ENCODE data around the gene SFXN5. TPM values are rescaled to one million over a fixed set of nuclear protein-coding genes. Genes with fewer than 3 reads are reported as not detected.

SFXN5 gene
- polyA plus RNA-seq, 1 donor (not counting 4 experiments of a cell fraction or from before 2014, with no cell fraction given), result 6.3 TPM

- Histone ChIP-seq H3K4me1 (ENCODE audit: control insufficient read depth, extremely low read depth, insufficient read depth, low read length) (peaks cover 26% of the 10 kb centered on the region), H3K9me1 (ENCODE audit: control insufficient read depth, extremely low read depth, insufficient read depth, low read length) (no peaks in the 10 kb centered on the region), H3K9me3 (ENCODE audit: control insufficient read depth, low read depth, low read length) (no peaks in the 10 kb centered on the region), H3K9ac (ENCODE audit: control insufficient read depth, extremely low read depth, insufficient read depth, low read length) (no peak overlapping the region), H3K79me2 (ENCODE audit: control insufficient read depth, insufficient read depth, low read length) (no peaks in the 10 kb centered on the region), H3K27me3 (ENCODE audit: control insufficient read depth, extremely low read depth, insufficient read depth, low read length) (peaks cover 95% of the 10 kb centered on the region), H3K36me3 (ENCODE audit: control insufficient read depth in 2 of 2, extremely low read depth in 1 of 2, insufficient read depth in 2 of 2, low read length in 2 of 2) (no peaks in the 10 kb centered on the region), H3K4me2 (ENCODE audit: control insufficient read depth, extremely low read depth, insufficient read depth, low read depth, low read length) (no peak overlapping the region), H3K4me3 (ENCODE audit: control insufficient read depth in 2 of 3, extremely low read depth in 1 of 3, insufficient read depth in 2 of 3, low read depth in 1 of 3, low read length in 3 of 3) (no peak overlapping the region), H4K20me1 (ENCODE audit: control insufficient read depth, extremely low read depth, insufficient read depth, low read length) (peaks cover 13% of the 10 kb centered on the region), H3K27ac (ENCODE audit: control insufficient read depth, insufficient read depth, low read length) (no peak overlapping the region), H2AFZ (ENCODE audit: control insufficient read depth, low read length) (no peak overlapping the region)
- dilution Hi-C loops (cut with MboI; ENCODE audit: extremely low pct_ligation_motif_present, low sequenced_read_pairs), result no loop called here
- FAIRE-seq (no peak), DNase-seq (ENCODE audit: low read depth, low spot score) (no peak)
- no peak for TF ChIP-seq CTCF (optimal IDR thresholded peaks at IDR 0.05 in 1 of 3, IDR thresholded peaks at IDR 0.05 in 1 of 3, conservative IDR thresholded peaks at IDR 0.05 in 1 of 3; ENCODE audit: extremely low read depth in 1 of 3, insufficient read depth in 2 of 3, low read length in 3 of 3)
These were observed 150.2 kb downstream of the SFXN5 start for GRCh38 chr2:72921088-72921851.

- Histone ChIP-seq H3K9ac (ENCODE audit: control insufficient read depth, extremely low read depth, insufficient read depth, low read length) (no peak overlapping the region), H3K27ac (ENCODE audit: control insufficient read depth, insufficient read depth, low read length) (no peak overlapping the region), H3K79me2 (ENCODE audit: control insufficient read depth, insufficient read depth, low read length) (no peaks in the 10 kb centered on the region), H3K9me1 (ENCODE audit: control insufficient read depth, extremely low read depth, insufficient read depth, low read length) (no peaks in the 10 kb centered on the region), H3K9me3 (ENCODE audit: control insufficient read depth, low read depth, low read length) (no peaks in the 10 kb centered on the region), H3K4me1 (ENCODE audit: control insufficient read depth, extremely low read depth, insufficient read depth, low read length) (peaks cover 30% of the 10 kb centered on the region), H3K4me3 (ENCODE audit: control insufficient read depth in 2 of 3, extremely low read depth in 1 of 3, insufficient read depth in 2 of 3, low read depth in 1 of 3, low read length in 3 of 3) (peak overlapping the region in 1 of 3 experiments; percentile 33), H2AFZ (ENCODE audit: control insufficient read depth, low read length) (no peak overlapping the region), H3K4me2 (ENCODE audit: control insufficient read depth, extremely low read depth, insufficient read depth, low read depth, low read length) (peak overlapping the region; percentile 54), H3K36me3 (ENCODE audit: control insufficient read depth in 2 of 2, extremely low read depth in 1 of 2, insufficient read depth in 2 of 2, low read length in 2 of 2) (no peaks in the 10 kb centered on the region), H3K27me3 (ENCODE audit: control insufficient read depth, extremely low read depth, insufficient read depth, low read length) (peaks cover 95% of the 10 kb centered on the region), H4K20me1 (ENCODE audit: control insufficient read depth, extremely low read depth, insufficient read depth, low read length) (peaks cover 13% of the 10 kb centered on the region)
- peak; percentile 99 for TF ChIP-seq EZH2 (IDR thresholded peaks at IDR 0.05; ENCODE audit: low read length)
- no peak for TF ChIP-seq CTCF (optimal IDR thresholded peaks at IDR 0.05 in 1 of 3, IDR thresholded peaks at IDR 0.05 in 1 of 3, conservative IDR thresholded peaks at IDR 0.05 in 1 of 3; ENCODE audit: extremely low read depth in 1 of 3, insufficient read depth in 2 of 3, low read length in 3 of 3)
- dilution Hi-C loops (cut with MboI; ENCODE audit: extremely low pct_ligation_motif_present, low sequenced_read_pairs), result no loop called here
- FAIRE-seq, result no peak
- DNase-seq (ENCODE audit: low read depth, low spot score), result no peak
These were observed 151.0 kb downstream of the SFXN5 start for GRCh38 chr2:72920318-72921087.
